ENCODE results near the gene HPS4.
A peak's percentile ranks its signal among the peaks of the same experiment; 100 is the strongest.

The HPS4 gene

GRCh38 chr22:26513838-26514237 is 30.3 kb upstream of the HPS4 start:
- Histone ChIP-seq H3K9ac (ENCODE audit: insufficient read length, low read depth) (no peak overlapping the region), H3K4me1 (ENCODE audit: insufficient read depth, insufficient read length) (peaks cover 2% of the 10 kb centered on the region), H3K27me3 (ENCODE audit: insufficient read depth, insufficient read length) (no peaks in the 10 kb centered on the region), H3K9me3 (ENCODE audit: insufficient read depth, low read length) (no peaks in the 10 kb centered on the region), H3K36me3 (ENCODE audit: insufficient read depth, insufficient read length, low read length) (peaks cover 13% of the 10 kb centered on the region), H3K4me3 (ENCODE audit: insufficient read length, low read depth) (no peak overlapping the region)
- TF ChIP-seq YY1 (IDR thresholded peaks at IDR 0.05; ENCODE audit: insufficient read depth, insufficient read length) (no peak), ZNF274 (IDR thresholded peaks at IDR 0.05; ENCODE audit: low read depth, low read length) (no peak), SUZ12 (IDR thresholded peaks at IDR 0.05; ENCODE audit: extremely low read depth, insufficient read depth, insufficient read length) (no peak)
- no peak for DNase-seq (ENCODE audit: low read depth, low spot score)

GRCh38 chr22:26512149-26512793 is 28.7 kb upstream of the HPS4 start, which contains the start of gene TFIP11:
TFIP11 (minus strand) TSS chr22:26512473; CDS start chr22:26510272, 2,201 bp downstream.
- peaks cover 2% of the 10 kb centered on the region for H3K4me1 ChIP-seq (ENCODE audit: insufficient read depth, insufficient read length)
- TF ChIP-seq ZNF274 (IDR thresholded peaks at IDR 0.05; ENCODE audit: low read depth, low read length) (no peak), SUZ12 (IDR thresholded peaks at IDR 0.05; ENCODE audit: extremely low read depth, insufficient read depth, insufficient read length) (no peak), YY1 (IDR thresholded peaks at IDR 0.05; ENCODE audit: insufficient read depth, insufficient read length) (no peak)
- DNase-seq (ENCODE audit: low read depth, low spot score), result peak; percentile 88
- H3K27me3 ChIP-seq (ENCODE audit: insufficient read depth, insufficient read length), result no peaks in the 10 kb centered on the region
- peaks cover 27% of the 10 kb centered on the region for H3K36me3 ChIP-seq (ENCODE audit: insufficient read depth, insufficient read length, low read length)
- peak within 1 kb of the TSS; percentile 91 for H3K9ac ChIP-seq (ENCODE audit: insufficient read length, low read depth)
- H3K9me3 ChIP-seq (ENCODE audit: insufficient read depth, low read length), result no peaks in the 10 kb centered on the region
- peak within 1 kb of the TSS; percentile 93 for H3K4me3 ChIP-seq (ENCODE audit: insufficient read length, low read depth)

- peaks cover 63% of the 10 kb centered on the region for H3K36me3 ChIP-seq (ENCODE audit: insufficient read depth, insufficient read length, low read length)
- no peaks in the 10 kb centered on the region for H3K9me3 ChIP-seq (ENCODE audit: insufficient read depth, low read length)
- DNase-seq (ENCODE audit: low read depth, low spot score), result no peak
- no peaks in the 10 kb centered on the region for H3K27me3 ChIP-seq (ENCODE audit: insufficient read depth, insufficient read length)
- H3K9ac ChIP-seq (ENCODE audit: insufficient read length, low read depth), result no peak overlapping the region
- H3K4me3 ChIP-seq (ENCODE audit: insufficient read length, low read depth), result no peak overlapping the region
- no peaks in the 10 kb centered on the region for H3K4me1 ChIP-seq (ENCODE audit: insufficient read depth, insufficient read length)
- TF ChIP-seq YY1 (IDR thresholded peaks at IDR 0.05; ENCODE audit: insufficient read depth, insufficient read length), result no peak
- no peak for TF ChIP-seq ZNF274 (IDR thresholded peaks at IDR 0.05; ENCODE audit: low read depth, low read length)
- TF ChIP-seq SUZ12 (IDR thresholded peaks at IDR 0.05; ENCODE audit: extremely low read depth, insufficient read depth, insufficient read length), result no peak
Observed at GRCh38 chr22:26508148-26508547, 24.6 kb upstream of the HPS4 start.

GRCh38 chr22:26503758-26504157 is 20.2 kb upstream of the HPS4 start:
- H3K9ac ChIP-seq (ENCODE audit: insufficient read length, low read depth), result no peak overlapping the region
- no peaks in the 10 kb centered on the region for H3K4me1 ChIP-seq (ENCODE audit: insufficient read depth, insufficient read length)
- H3K36me3 ChIP-seq (ENCODE audit: insufficient read depth, insufficient read length, low read length), result peaks cover 81% of the 10 kb centered on the region
- no peaks in the 10 kb centered on the region for H3K27me3 ChIP-seq (ENCODE audit: insufficient read depth, insufficient read length)
- TF ChIP-seq YY1 (IDR thresholded peaks at IDR 0.05; ENCODE audit: insufficient read depth, insufficient read length) (no peak), SUZ12 (IDR thresholded peaks at IDR 0.05; ENCODE audit: extremely low read depth, insufficient read depth, insufficient read length) (no peak), ZNF274 (IDR thresholded peaks at IDR 0.05; ENCODE audit: low read depth, low read length) (no peak)
- DNase-seq (ENCODE audit: low read depth, low spot score), result no peak
- H3K9me3 ChIP-seq (ENCODE audit: insufficient read depth, low read length), result no peaks in the 10 kb centered on the region
- H3K4me3 ChIP-seq (ENCODE audit: insufficient read length, low read depth), result no peak overlapping the region

- Histone ChIP-seq H3K4me1 (ENCODE audit: insufficient read depth, insufficient read length) (no peaks in the 10 kb centered on the region), H3K9me3 (ENCODE audit: insufficient read depth, low read length) (no peaks in the 10 kb centered on the region), H3K9ac (ENCODE audit: insufficient read length, low read depth) (no peak overlapping the region), H3K27me3 (ENCODE audit: insufficient read depth, insufficient read length) (no peaks in the 10 kb centered on the region), H3K36me3 (ENCODE audit: insufficient read depth, insufficient read length, low read length) (peaks cover 79% of the 10 kb centered on the region), H3K4me3 (ENCODE audit: insufficient read length, low read depth) (no peak overlapping the region)
- no peak for DNase-seq (ENCODE audit: low read depth, low spot score)
- TF ChIP-seq SUZ12 (IDR thresholded peaks at IDR 0.05; ENCODE audit: extremely low read depth, insufficient read depth, insufficient read length), result no peak
- peak; percentile 54 for TF ChIP-seq YY1 (IDR thresholded peaks at IDR 0.05; ENCODE audit: insufficient read depth, insufficient read length)
Observed at GRCh38 chr22:26502688-26503561, 19.3 kb upstream of the HPS4 start.

DNA sequence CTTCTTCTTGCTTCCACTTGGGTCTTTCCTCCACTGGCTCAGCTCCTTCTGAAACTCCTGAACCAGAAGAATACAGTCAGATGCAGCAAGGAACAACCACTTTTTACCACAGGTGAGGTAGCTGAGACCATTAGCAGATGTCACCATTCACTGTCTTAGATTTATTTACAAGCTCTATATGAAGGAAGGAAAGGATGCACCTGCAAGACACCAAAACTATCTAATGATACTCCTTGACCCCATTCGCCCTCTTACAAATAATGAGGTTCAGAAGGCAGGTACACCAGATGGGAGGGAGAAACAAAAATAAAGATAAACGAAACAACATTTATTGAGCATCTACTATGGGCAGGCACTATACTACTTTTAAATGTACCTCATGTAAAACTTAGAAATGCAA is 18.4 kb upstream of the HPS4 start:
- Histone ChIP-seq H3K36me3 (ENCODE audit: insufficient read depth, insufficient read length, low read length) (peaks cover 73% of the 10 kb centered on the region), H3K9me3 (ENCODE audit: insufficient read depth, low read length) (no peaks in the 10 kb centered on the region), H3K4me1 (ENCODE audit: insufficient read depth, insufficient read length) (no peaks in the 10 kb centered on the region), H3K9ac (ENCODE audit: insufficient read length, low read depth) (no peak overlapping the region), H3K4me3 (ENCODE audit: insufficient read length, low read depth) (no peak overlapping the region), H3K27me3 (ENCODE audit: insufficient read depth, insufficient read length) (no peaks in the 10 kb centered on the region)
- DNase-seq (ENCODE audit: low read depth, low spot score), result no peak
- no peak for TF ChIP-seq YY1 (IDR thresholded peaks at IDR 0.05; ENCODE audit: insufficient read depth, insufficient read length)
- no peak for TF ChIP-seq ZNF274 (IDR thresholded peaks at IDR 0.05; ENCODE audit: low read depth, low read length)
- TF ChIP-seq SUZ12 (IDR thresholded peaks at IDR 0.05; ENCODE audit: extremely low read depth, insufficient read depth, insufficient read length), result no peak

DNA sequence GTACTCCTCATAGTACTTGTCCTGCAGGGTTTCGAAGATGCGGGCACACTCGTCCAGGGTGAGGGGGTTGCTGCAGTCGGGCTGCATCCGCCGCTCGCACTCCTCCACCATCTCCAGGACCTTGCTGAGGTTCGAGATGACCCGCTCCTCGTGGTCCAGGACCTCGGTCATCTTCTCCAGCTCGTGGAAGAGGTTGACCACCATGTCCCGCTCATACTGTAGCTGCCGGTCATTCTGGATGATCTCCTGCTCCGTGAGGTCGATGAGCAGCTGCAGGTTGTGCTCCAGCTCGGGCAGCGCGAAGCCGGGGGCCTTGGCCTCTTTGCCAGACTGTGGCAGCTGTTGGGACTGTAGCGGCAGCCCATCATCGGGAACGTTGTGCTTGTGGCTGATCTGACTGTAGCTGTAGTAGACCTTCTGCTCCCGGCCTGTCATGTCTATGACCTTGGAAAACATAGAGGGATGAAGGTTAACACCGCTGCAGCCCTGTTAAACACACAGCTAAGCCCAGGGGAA is 15.7 kb upstream of the HPS4 start:
- DNase-seq (ENCODE audit: low read depth, low spot score), result no peak
- no peaks in the 10 kb centered on the region for H3K4me1 ChIP-seq (ENCODE audit: insufficient read depth, insufficient read length)
- TF ChIP-seq SUZ12 (IDR thresholded peaks at IDR 0.05; ENCODE audit: extremely low read depth, insufficient read depth, insufficient read length) (no peak), YY1 (IDR thresholded peaks at IDR 0.05; ENCODE audit: insufficient read depth, insufficient read length) (no peak), ZNF274 (IDR thresholded peaks at IDR 0.05; ENCODE audit: low read depth, low read length) (no peak)
- H3K9ac ChIP-seq (ENCODE audit: insufficient read length, low read depth), result no peak overlapping the region
- no peak overlapping the region for H3K4me3 ChIP-seq (ENCODE audit: insufficient read length, low read depth)
- no peaks in the 10 kb centered on the region for H3K27me3 ChIP-seq (ENCODE audit: insufficient read depth, insufficient read length)
- H3K36me3 ChIP-seq (ENCODE audit: insufficient read depth, insufficient read length, low read length), result peaks cover 75% of the 10 kb centered on the region
- H3K9me3 ChIP-seq (ENCODE audit: insufficient read depth, low read length), result no peaks in the 10 kb centered on the region
